GM19193 (cell line): ENCODE measurements around the gene HERC5.

Source experiments
- POLR2A ChIP-seq: IDR thresholded peaks from 4 replicates; pipeline ENCODE4 v1.6.1; 2011; ENCODE audit not compliant: insufficient read depth, insufficient read length; ENCODE audit errors: extremely low read depth

The HERC5 gene

DNA sequence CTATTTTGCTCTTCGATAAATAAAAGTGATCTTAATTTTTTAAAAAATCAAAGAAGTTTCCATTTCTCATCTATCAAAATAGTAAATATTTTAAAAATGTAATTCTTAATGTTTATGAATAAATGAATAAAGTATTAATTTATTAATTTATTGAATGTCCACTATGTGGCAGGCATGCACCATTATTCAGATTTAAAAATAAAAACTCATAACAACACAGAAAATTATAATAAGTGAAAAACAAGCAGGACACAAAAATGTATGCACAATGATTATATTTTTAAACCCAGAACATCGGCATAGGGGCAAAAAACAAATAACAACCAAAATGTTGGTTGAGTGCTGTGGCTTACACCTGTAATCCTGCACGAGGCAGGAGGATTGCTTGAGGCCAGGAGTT lies 71.9 kb downstream of the HERC5 start:
- TF ChIP-seq POLR2A: no peak

DNA sequence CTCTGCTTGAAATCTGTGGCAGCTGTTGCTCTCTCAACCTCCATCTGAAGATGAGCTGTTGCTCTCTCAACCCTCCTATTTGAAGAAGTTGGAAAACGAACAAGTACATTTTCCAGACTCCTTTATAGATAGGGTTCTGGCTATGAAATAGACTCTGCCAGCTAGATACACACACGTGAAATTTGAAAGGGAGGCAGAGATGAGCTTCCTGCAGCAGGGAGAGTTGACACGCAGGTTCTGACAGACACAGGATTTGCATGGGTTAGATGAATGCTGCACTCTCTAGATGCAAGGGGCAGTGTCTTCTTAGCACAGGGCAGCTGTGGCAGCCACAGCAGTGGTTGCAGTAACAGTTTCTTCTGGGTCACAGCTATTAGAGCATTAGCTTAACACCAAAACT lies 74.6 kb downstream of the HERC5 start:
- no peak for TF ChIP-seq POLR2A

DNA sequence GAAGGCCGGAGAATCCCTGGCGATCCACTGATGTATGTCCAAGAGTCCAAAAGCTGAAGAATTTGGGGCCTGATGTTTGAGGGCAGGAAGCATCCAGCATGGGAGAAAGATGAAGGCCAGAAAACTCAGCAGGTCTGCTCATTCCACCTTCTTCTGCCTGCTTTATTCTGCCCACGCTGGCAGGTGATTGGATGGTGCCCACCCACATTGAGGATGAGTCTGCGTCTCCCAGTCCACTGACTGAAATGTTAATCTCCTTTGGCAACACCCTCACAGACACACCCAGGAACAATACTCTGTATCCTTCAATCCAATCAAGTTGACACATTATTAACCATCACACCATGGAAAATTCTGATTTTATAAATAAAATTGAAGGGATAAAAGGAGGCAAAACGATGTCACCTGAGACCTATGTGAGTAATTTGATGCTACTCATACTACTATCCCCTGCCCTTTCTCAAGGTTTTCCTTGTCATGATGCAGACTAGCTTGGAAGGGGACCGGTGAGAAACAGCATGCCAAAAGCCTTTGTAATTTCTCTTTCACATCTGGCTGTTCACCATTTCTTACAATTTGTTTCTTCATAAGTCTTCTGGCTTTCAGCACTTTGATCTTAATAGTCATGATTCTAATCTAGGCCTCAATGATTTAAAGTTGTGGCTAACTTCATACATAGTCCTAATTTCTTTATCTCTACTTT lies 76.3 kb downstream of the HERC5 start:
- TF ChIP-seq POLR2A: no peak

DNA sequence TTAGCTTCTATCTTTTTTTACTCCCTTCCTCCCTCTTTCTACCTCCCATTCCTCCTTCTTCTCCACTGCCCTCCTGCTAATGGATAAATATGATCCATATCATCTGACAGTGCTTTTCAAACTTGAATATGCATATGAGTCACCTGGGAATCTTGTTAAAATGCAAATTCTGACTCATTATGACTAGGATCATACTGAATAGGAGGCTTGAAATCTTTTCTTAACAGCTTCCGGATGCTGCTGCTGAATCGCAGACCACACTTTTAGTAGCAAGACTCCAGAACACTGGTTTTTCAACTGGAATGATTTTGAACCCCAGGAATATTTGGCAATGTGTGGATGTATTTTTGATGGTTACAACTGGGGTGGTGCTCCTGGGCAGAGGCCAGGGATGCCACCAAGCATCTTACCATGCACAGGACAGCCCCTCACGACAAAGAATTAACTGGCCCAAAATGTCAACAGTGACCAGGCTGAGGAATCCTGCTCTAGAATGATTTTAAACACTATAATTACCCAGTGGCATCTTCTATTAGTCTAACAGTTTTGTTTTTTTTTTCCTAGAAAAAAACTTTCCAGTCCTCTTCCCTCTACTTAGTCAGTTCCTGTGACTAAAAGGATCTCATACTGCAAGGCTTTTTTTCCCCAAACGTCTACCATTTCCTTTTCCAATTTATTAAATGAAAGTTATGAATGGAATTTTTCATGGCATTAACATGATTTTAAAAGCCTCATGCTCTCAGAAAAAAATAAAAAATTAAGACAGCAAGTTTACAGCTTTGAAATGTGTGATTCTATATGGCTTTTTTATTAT lies 77.2 kb downstream of the HERC5 start:
- TF ChIP-seq POLR2A: no peak

DNA sequence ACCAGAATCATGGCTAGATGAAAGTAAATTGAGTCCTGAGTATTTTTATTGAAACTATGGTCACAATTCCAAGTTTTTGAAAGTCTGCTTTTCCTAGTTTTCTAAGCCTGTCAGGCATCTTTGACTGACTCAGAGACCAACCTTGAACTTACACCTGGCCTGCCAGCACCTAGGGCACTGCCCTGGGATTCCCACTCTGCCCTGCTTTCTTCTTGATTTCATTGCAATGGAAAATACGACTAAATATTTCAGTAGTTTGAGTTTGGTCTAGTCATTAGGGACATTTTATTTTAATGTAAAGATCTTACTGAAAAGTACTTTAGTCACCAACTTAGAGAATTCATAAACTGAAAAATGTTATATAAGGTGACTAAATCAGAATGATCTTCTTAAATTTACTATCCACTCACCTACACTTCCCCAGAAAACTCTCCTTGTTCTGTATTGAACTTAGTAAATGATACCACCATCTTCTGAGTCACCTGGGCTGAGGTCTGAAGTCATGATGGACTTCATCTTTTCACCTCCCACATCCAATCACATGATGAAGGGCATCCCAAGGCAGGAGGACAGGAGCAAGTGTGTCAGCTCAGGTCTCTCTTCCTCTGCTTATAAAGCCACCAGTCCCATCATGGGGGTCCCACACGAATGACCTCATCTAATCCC lies 78.3 kb downstream of the HERC5 start:
- no peak for TF ChIP-seq POLR2A

DNA sequence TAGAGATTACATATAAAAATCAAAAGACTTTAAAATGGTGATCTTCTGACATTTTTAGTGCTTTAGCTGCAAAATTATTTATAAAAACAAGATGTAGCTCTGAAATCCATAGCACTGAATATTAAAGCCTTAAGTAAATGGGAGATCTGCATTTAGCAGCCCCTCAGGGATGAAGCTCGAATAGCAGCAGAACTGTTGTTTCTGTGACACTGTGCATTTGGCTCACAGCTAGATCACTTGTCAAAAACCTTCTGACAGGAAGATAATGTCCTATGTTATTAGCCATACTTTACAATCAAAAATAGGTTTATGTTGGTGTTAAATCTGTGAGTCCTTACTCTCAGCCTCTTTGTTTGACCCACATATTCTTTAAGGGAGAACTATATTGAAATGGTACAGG lies 80.8 kb downstream of the HERC5 start:
- no peak for TF ChIP-seq POLR2A

DNA sequence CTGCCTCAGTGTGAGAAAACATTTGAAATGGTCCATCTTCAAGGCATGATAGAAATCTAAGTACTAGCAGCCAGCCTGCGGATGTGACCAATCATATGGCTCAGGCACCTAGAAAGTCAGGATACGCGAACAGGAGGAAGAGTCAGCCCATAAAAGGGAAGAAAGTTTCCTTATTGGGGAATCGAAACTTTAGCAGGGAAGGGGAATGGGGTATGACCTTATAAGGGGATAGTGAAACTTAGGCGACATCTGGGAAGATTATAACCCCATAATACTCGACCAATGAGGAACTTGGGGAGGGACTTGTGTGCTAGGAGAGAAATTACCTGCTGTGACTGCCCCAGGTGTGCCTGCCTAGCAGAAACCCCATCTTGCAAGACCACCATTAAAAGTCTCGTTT lies 92.9 kb downstream of the HERC5 start:
- no peak for TF ChIP-seq POLR2A
